Stimulated activated CD4-positive, alpha-beta T cell treated with anti-CD3 and anti-CD28 coated beads, Interleukin-12 subunit alpha, Interleukin-12 subunit beta, amount 100 ng/mL, for 4 hours (primary cell): Measurements from ENCODE around the gene EBP.

Experiments used
- DNase-seq: peaks from one replicate; pipeline ENCODE4 v3.0.0-alpha.2; 2020

EBP gene

GRCh38 chrX:48521353-48522243, at the start of gene EBP:
Gene EBP, plus strand, starts transcription at chrX:48521808. Its CDS starts 1,964 bp downstream, at chrX:48523772.
- peak; percentile 88 for DNase-seq

GRCh38 chrX:48472225-48472624, 49.4 kb upstream of the EBP start:
- no peak for DNase-seq

GRCh38 chrX:48472851-48473703, 48.5 kb upstream of the EBP start:
- DNase-seq = no peak

- DNase-seq = no peak
These were observed 48.0 kb upstream of the EBP start for GRCh38 chrX:48473704-48473990.

- DNase-seq = no peak
These were observed 47.5 kb upstream of the EBP start for GRCh38 chrX:48474127-48474526.

- no peak for DNase-seq
These were observed 47.0 kb upstream of the EBP start for GRCh38 chrX:48474581-48474980.

- no peak for DNase-seq
These were observed 46.3 kb upstream of the EBP start for GRCh38 chrX:48475296-48475695.

- DNase-seq = peak; percentile 75
These were observed 45.6 kb upstream of the EBP start, which contains the start of gene FTSJ1 for GRCh38 chrX:48475774-48476577. Gene FTSJ1, plus strand, starts transcription at chrX:48476199. Its CDS starts 1,849 bp downstream, at chrX:48478048.

- DNase-seq = no peak
These were observed 44.7 kb upstream of the EBP start for GRCh38 chrX:48476919-48477318.

- DNase-seq = no peak
These were observed 43.5 kb upstream of the EBP start for GRCh38 chrX:48477960-48478755.

GRCh38 chrX:48478806-48479205, 42.8 kb upstream of the EBP start:
- DNase-seq = no peak

GRCh38 chrX:48480142-48480541, 41.5 kb upstream of the EBP start:
- DNase-seq = no peak

- no peak for DNase-seq
These were observed 41.0 kb upstream of the EBP start for GRCh38 chrX:48480583-48480982.

- no peak for DNase-seq
These were observed 39.1 kb upstream of the EBP start for GRCh38 chrX:48482526-48482925.

GRCh38 chrX:48487362-48487798, 34.2 kb upstream of the EBP start:
- no peak for DNase-seq

GRCh38 chrX:48488034-48488433, 33.6 kb upstream of the EBP start:
- DNase-seq = no peak

GRCh38 chrX:48489296-48489695, 32.3 kb upstream of the EBP start:
- no peak for DNase-seq

GRCh38 chrX:48489892-48490291, 31.7 kb upstream of the EBP start:
- no peak for DNase-seq

- no peak for DNase-seq
These were observed 30.9 kb upstream of the EBP start for GRCh38 chrX:48490661-48491060.

GRCh38 chrX:48491809-48492208, 29.8 kb upstream of the EBP start:
- no peak for DNase-seq

GRCh38 chrX:48492293-48492910, 29.2 kb upstream of the EBP start:
- no peak for DNase-seq

GRCh38 chrX:48493890-48494364, 27.7 kb upstream of the EBP start:
- DNase-seq = no peak
